H1 (cell line): ENCODE measurements around the gene TCF25. TPM values are rescaled to one million over a fixed set of nuclear protein-coding genes. Genes with fewer than 3 reads are reported as not detected.
"Not testable (repeated sequence)": the region's sequence is repeated elsewhere in the genome, so short reads cannot be mapped to it uniquely, and the experiment has no call there.

Source experiments
- CTCF ChIA-PET: fragments of 300-600 bp; sonication (Branson Sonifier 250); formaldehyde crosslinking; loops from one replicate; lab custom pipeline; 2021; ENCODE audit not compliant: partially characterized antibody; lab: Charles Lee
- POLR2A ChIA-PET: fragments of 300-600 bp; sonication (Branson Sonifier 250); formaldehyde crosslinking; loops from one replicate; lab custom pipeline; 2021; ENCODE audit warnings: inconsistent platforms; ENCODE audit not compliant: partially characterized antibody; lab: Charles Lee
- DNase-seq, 2 experiments: peaks; one replicate each; pipeline versions ENCODE4 v3.0.0 to v3.0.0-alpha.2; 2010 to 2022; ENCODE audit warnings: low spot score in 2 of 2, low read depth in 1 of 2, mixed read lengths in 1 of 2
- FAIRE-seq: peaks from 2 replicates; lab custom pipeline; 2011; peaks lifted over from hg19 to GRCh38; lab: Jason Lieb, UNC
- H2AFZ ChIP-seq: 2 replicates; pipeline ENCODE4 v1.8.1; 2012; ENCODE audit warnings: low read length, inconsistent platforms
- H2AK5ac ChIP-seq: 2 replicates; pipeline ENCODE4 v1.6.1; 2013; ENCODE audit warnings: low read depth, low read length
- H2BK120ac ChIP-seq: replicated peaks from 2 replicates; pipeline ENCODE3; 2013; ENCODE audit warnings: low read depth, low read length, inconsistent platforms
- H2BK12ac ChIP-seq: 2 replicates; pipeline ENCODE4 v1.6.1; 2013; ENCODE audit warnings: low read depth, low read length
- H2BK15ac ChIP-seq: 2 replicates; pipeline ENCODE4 v1.6.1; 2013; ENCODE audit warnings: low read length
- H2BK20ac ChIP-seq: 2 replicates; pipeline ENCODE4 v1.6.1; 2013; ENCODE audit warnings: low read length
- H2BK5ac ChIP-seq: 2 replicates; pipeline ENCODE4 v1.6.1; 2013; ENCODE audit warnings: low read depth, low read length
- H3K14ac ChIP-seq: 2 replicates; pipeline ENCODE4 v1.6.1; 2013; ENCODE audit warnings: inconsistent platforms; ENCODE audit not compliant: insufficient read length
- H3K18ac ChIP-seq: 2 replicates; pipeline ENCODE4 v1.6.1; 2013; ENCODE audit warnings: low read length; ENCODE audit errors: extremely low read depth
- H3K23ac ChIP-seq: 2 replicates; pipeline ENCODE4 v1.6.1; 2013; ENCODE audit warnings: inconsistent platforms; ENCODE audit not compliant: insufficient read length
- H3K23me2 ChIP-seq: 2 replicates; pipeline ENCODE4 v1.6.1; 2013; ENCODE audit warnings: low read depth, low read length
- H3K27ac ChIP-seq: 2 replicates; pipeline ENCODE4 v1.6.1; 2011; ENCODE audit warnings: low read depth, low read length, inconsistent platforms
- H3K27me3 ChIP-seq, 4 experiments: replicated peaks in 1 of 4; 1 replicate in 1 of 4; 2 replicates in 3 of 4; pipeline versions ENCODE4 v1.6.1 to v1.8.1; 2011 to 2013; ENCODE audit warnings: low read length in 3 of 4, mild to moderate bottlenecking in 3 of 4, inconsistent platforms in 2 of 4, mixed read lengths in 2 of 4, moderate library complexity in 1 of 4; ENCODE audit not compliant: control insufficient read depth in 3 of 4, insufficient read depth in 3 of 4; ENCODE audit errors: extremely low read depth in 1 of 4
- H3K36me3 ChIP-seq, 4 experiments: 2 replicates each; pipeline versions ENCODE4 v1.6.1 to v1.8.1; 2011 to 2013; ENCODE audit warnings: mild to moderate bottlenecking in 4 of 4, low read length in 3 of 4, moderate library complexity in 2 of 4, control low read depth in 1 of 4, inconsistent platforms in 1 of 4; ENCODE audit not compliant: insufficient read depth in 4 of 4, control insufficient read depth in 2 of 4
- H3K4ac ChIP-seq: replicated peaks from 2 replicates; pipeline ENCODE3; 2013; ENCODE audit warnings: low read length, low read depth, mixed read lengths, inconsistent platforms; ENCODE audit not compliant: insufficient read length
- H3K4me1 ChIP-seq, 4 experiments: replicated peaks in 1 of 4; 1 replicate in 1 of 4; 2 replicates in 3 of 4; pipeline versions ENCODE4 v1.6.1 to v1.8.1; 2011 to 2013; ENCODE audit warnings: low read length in 3 of 4, inconsistent platforms in 2 of 4, mixed read lengths in 1 of 4; ENCODE audit not compliant: insufficient read depth in 4 of 4, control insufficient read depth in 3 of 4
- H3K4me2 ChIP-seq, 2 experiments: 2 replicates each; pipeline versions ENCODE4 v1.6.1 to v1.8.1; 2011 to 2013; ENCODE audit warnings: low read depth in 2 of 2, low read length in 2 of 2, control low read depth in 1 of 2, inconsistent platforms in 1 of 2, mild to moderate bottlenecking in 1 of 2; ENCODE audit not compliant: insufficient read depth in 1 of 2
- H3K4me3 ChIP-seq, 4 experiments: fragments of 200-600, 300-600 bp in 1 of 4; sonication (generic), shearing (Covaris generic), sonication (Bioruptor Twin) in 1 of 4; 2 replicates each; pipeline versions ENCODE4 v1.5.1 to v1.8.1; 2011 to 2016; ENCODE audit warnings: low read length in 4 of 4, low read depth in 3 of 4, control low read depth in 2 of 4, inconsistent platforms in 2 of 4, mild to moderate bottlenecking in 2 of 4, mixed read lengths in 1 of 4, moderate library complexity in 1 of 4; ENCODE audit not compliant: insufficient read depth in 2 of 4; ENCODE audit errors: extremely low read depth in 1 of 4
- H3K56ac ChIP-seq: replicated peaks from 2 replicates; pipeline ENCODE3; 2013; ENCODE audit warnings: low read depth, mild to moderate bottlenecking, mixed read lengths, low read length, inconsistent platforms; ENCODE audit not compliant: insufficient read length
- H3K79me1 ChIP-seq: 2 replicates; pipeline ENCODE4 v1.6.1; 2013; ENCODE audit warnings: low read depth, low read length, control low read depth
- H3K79me2 ChIP-seq, 2 experiments: 2 replicates each; pipeline versions ENCODE4 v1.6.1 to v1.8.1; 2012 to 2013; ENCODE audit warnings: low read length in 2 of 2, mild to moderate bottlenecking in 2 of 2, inconsistent platforms in 1 of 2; ENCODE audit not compliant: insufficient read depth in 2 of 2, control insufficient read depth in 1 of 2
- H3K9ac ChIP-seq, 4 experiments: replicated peaks in 1 of 4; 1 replicate in 1 of 4; 2 replicates in 3 of 4; pipeline versions ENCODE4 v1.6.1 to v1.8.1; 2011 to 2013; ENCODE audit warnings: low read depth in 3 of 4, low read length in 3 of 4, control low read depth in 2 of 4, mild to moderate bottlenecking in 2 of 4, moderate library complexity in 2 of 4, inconsistent platforms in 1 of 4; ENCODE audit errors: extremely low read depth in 1 of 4
- H3K9me3 ChIP-seq, 2 experiments: 2 replicates each; pipeline versions ENCODE4 v1.6.1 to v1.8.1; 2012 to 2013; ENCODE audit warnings: mild to moderate bottlenecking in 2 of 2, moderate library complexity in 2 of 2, control low read depth in 1 of 2, inconsistent platforms in 1 of 2, low read depth in 1 of 2, low read length in 1 of 2, mixed read lengths in 1 of 2; ENCODE audit not compliant: insufficient read depth in 2 of 2
- H4K20me1 ChIP-seq, 2 experiments: replicated peaks in 1 of 2; 2 replicates each; pipeline versions ENCODE3 to v1.8.1; 2011 to 2013; ENCODE audit warnings: inconsistent platforms in 2 of 2, low read length in 2 of 2, mild to moderate bottlenecking in 1 of 2; ENCODE audit not compliant: insufficient read depth in 2 of 2, control insufficient read depth in 1 of 2
- H4K5ac ChIP-seq: 2 replicates; pipeline ENCODE4 v1.6.1; 2013; ENCODE audit warnings: low read length, low read depth, mixed read lengths, inconsistent platforms; ENCODE audit not compliant: insufficient read length
- H4K8ac ChIP-seq: 2 replicates; pipeline ENCODE4 v1.8.0; 2013; ENCODE audit warnings: mild to moderate bottlenecking, moderate library complexity, low read length, inconsistent platforms; ENCODE audit not compliant: insufficient read depth; ENCODE audit errors: extremely low read depth
- H4K91ac ChIP-seq: replicated peaks from 2 replicates; pipeline ENCODE3; 2013; ENCODE audit warnings: low read length, mixed read lengths, inconsistent platforms; ENCODE audit not compliant: insufficient read length
- WGBS, 2 experiments: shearing (Covaris generic) in 1 of 2; methylation state at CpG; one replicate each; pipeline versions ENCODE4 v1.1.6 to v1.1.7; 2013 to 2015; ENCODE audit warnings: low lambda C conversion rate in 2 of 2, mixed read lengths in 2 of 2, inconsistent platforms in 1 of 2, low coverage in 1 of 2, missing lambda C conversion rate in 1 of 2; ENCODE audit not compliant: insufficient replicate concordance in 2 of 2, insufficient coverage in 1 of 2, insufficient read length in 1 of 2; ENCODE audit errors: extremely low coverage in 1 of 2, missing lambda C conversion rate in 1 of 2; 5-methylcytosine and 5-hydroxymethylcytosine counted together
- polyA plus RNA-seq, 7 experiments: library from polyadenylated mRNA; depleted of rRNA in 3 of 7; stranded (reverse) in 5 of 7; unstranded in 2 of 7; fragments of >200 nt in 5 of 7; fragments of 200-250 nt in 2 of 7; gene quantifications; 1 replicate in 5 of 7; 2 replicates in 1 of 7; 4 replicates in 1 of 7; pipeline versions ENCODE4 v1.2.1 to v1.2.3, GENCODE V29; 2011 to 2013; ENCODE audit warnings: missing spikeins in 2 of 7, mixed read lengths in 2 of 7
- total RNA-seq: library from RNA; stranded (reverse); fragmentation: NEBNext Ultra II Directional; extraction: Animal tissue kit (Norgen Biotek cat#: 25700); gene quantifications from 2 replicates; pipeline ENCODE4 v1.2.1, GENCODE V29; 2021

Gene TCF25
- total and polyA plus RNA-seq, 2 of the 8 experiments (the other 6 are each of a cell fraction or from before 2014, with no cell fraction given): 78.1 to 102 TPM

DNA sequence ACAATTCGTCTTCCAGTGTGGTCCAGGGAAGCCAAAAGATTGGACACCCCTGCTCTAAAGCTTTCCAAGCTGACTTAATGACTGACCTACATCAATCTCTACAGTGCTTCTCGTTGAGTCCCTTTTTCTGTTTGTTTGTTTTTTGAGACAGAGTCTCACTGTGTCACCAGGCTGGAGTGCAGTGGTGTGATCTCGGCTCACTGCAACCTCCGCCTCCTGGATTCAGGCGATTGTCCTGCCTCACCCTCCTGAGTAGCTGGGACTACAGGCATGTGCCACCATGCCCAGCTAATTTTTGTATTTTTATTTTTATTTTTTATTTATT, 49.6 kb upstream of the TCF25 start:
- H3K4me3 ChIP-seq, H2BK12ac ChIP-seq, H3K56ac ChIP-seq, H3K79me2 ChIP-seq, H4K8ac ChIP-seq, H2BK120ac ChIP-seq, H3K27ac ChIP-seq, H3K14ac ChIP-seq, H3K4me2 ChIP-seq, DNase-seq, H3K23ac ChIP-seq, H3K4ac ChIP-seq, H3K79me1 ChIP-seq, H3K9me3 ChIP-seq, H4K20me1 ChIP-seq, H3K9ac ChIP-seq, H2AFZ ChIP-seq, H2BK5ac ChIP-seq, H3K27me3 ChIP-seq, POLR2A ChIA-PET, H3K18ac ChIP-seq, H3K23me2 ChIP-seq, H2BK15ac ChIP-seq, H3K36me3 ChIP-seq, H4K91ac ChIP-seq, H2AK5ac ChIP-seq, H4K5ac ChIP-seq, H2BK20ac ChIP-seq, FAIRE-seq: not testable (repeated sequence)
- H3K4me1 ChIP-seq: peaks cover 0 to 11% (median 3%) of the 10 kb centered on the region in 4 experiments; a peak in 4 of 7 replicates
- CTCF ChIA-PET: interaction anchor here (1.3 kb wide), 1 partner anchor 87 kb away, joined by 3 read pairs; no protein-coding TSS in a partner anchor
- 90% methylated on average over 5 of the region's 5 CpGs; no CpG with 5 or more reads in 1 of the 2 experiments for WGBS, 2 experiments
